DMS53 (cell line): ENCODE results near the gene C18orf32.
A peak's percentile ranks its signal among the peaks of the same experiment; 100 is the strongest.
"Not testable (repeated sequence)": the region's sequence is repeated elsewhere in the genome, so short reads cannot be mapped to it uniquely, and the experiment has no call there.

Source experiments
- DNase-seq: peaks from one replicate; lab custom pipeline; 2025; lab: John Stamatoyannopoulos, UW

Gene C18orf32

DNA sequence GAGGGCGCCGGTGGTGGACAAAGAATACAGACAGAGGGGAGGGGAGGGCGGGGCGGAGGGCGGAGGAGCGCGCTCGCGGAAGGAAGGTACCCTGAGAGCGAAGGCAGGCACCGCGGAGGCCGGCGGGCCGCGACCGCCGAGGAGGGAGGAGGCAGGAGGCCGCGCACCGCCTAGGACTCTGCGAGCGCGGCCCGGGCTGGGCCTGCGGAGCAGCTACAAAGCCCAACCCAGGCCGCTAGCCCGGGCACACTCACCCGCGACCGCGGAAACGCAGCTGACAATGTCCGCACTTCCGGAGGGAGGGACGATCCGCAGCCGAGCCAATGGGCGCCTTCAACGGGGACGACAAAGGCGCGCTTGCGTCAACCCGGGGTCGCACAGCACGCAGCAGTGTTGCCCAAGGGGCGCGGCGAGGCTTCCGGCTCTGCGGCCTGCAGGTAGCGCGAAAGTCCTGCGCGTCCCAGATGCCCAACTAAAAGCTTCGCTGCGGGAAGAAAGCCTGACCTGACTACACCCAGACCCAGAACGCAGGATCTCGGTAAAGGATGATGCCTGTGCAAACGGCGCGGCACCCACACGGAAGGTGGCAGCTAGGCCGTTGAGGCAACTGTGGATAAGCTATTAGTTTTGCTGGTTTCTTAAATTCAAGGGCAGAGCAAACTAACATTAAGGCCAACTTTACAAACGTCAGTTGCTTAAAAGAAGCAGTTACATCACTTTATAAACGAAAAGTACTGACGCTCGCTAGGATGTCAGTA, at the start of gene C18orf32:
Gene C18orf32, minus strand, starts transcription at position 282 of the 758 bp plus-strand sequence. CDS start 3,486 bp downstream, outside the sequence.
- peak; percentile 100 for DNase-seq

DNA sequence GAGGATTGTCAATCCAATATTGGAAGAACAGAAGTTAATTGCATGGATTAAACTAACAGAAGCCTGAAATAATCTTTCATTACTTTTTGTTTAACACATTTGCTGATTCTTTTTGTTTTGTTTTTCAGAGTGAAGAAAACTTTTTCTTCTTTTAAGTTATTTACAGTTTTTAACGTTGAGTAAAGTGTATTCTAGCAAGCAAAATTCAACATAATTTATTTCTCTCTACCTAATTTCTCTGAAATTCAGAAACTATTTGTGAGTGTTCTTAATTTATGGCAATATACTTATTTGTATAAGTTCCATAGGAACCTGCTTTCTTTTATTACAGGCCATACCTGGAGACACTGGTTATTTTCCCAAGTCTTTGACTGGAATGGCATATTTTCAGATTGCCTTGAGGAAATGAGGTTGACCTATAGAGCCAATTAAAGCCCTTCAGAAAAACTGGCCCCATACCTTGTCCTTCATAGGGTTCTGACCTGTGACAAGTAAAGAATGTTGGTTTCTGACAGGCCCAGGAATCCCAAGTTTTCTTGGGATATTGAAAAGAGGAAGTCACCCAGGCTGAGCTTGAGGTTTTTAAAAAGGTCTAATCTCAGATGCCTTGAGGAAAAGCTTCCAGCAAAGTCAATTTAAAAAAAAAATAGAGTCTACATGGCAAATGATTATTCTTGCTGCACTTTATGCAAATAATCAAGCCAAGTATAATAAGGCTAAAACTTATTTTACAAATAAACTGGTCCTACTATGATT, 48.0 kb upstream of the C18orf32 start:
- peak; percentile 24 for DNase-seq

DNA sequence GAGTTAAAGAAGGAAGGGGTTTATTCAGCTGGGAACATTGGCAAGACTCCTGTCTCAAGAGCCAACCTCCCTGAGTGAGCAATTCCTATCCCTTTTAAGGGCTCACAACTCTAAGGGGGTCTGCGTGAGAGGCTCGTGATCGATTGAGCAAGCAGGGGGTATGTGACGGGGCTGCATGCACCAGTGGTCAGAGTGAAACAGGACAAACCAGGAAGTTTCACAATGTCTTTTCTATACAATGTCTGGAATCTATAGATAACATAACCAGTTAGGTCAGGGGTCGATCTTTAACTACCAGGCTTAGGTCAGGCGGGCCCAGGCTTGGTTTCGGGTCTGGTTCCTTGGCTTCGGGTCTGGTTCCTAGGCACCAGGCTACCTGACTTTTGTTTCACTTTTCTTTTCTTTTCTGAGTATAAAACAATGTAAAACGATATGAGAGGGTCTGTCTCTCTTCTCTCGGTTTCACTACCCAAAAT, 44.7 kb upstream of the C18orf32 start:
- DNase-seq, result no peak

GRCh38 chr18:49529596-49529995, 42.6 kb upstream of the C18orf32 start:
- no peak for DNase-seq

DNA sequence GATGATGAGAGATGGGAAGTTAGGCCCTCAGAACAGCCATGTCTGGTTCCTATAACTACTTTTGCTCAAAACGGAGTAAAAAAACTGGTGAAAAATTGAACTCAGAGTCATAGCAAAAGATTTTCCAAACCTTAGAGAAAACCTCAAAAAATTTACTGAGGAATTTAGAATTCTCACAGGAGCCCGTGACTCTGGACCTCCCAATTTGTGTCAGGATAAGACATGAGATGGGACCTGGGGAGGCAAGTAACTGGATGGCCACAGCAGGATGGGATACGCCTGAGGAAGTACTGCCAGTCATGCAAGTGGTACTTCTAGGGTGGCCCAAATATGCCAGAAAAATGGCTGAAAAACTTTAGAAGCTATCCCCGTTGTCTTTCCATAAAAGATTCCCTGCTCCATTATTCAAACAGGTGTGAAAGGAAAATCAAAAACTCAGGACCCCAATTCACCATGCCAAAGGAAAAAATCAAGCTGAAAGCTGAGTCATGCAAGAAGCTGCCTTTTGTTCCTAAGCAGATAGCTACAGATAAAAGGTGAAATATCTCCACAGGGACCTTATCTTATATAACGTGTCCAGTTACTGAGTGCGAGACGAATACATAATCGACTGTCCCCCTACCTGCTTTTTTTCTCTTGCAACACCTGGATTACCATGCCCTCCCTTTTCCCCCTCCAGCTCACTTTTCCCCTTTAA, 40.7 kb upstream of the C18orf32 start:
- peak; percentile 31 for DNase-seq

- DNase-seq, result no peak
Observed at GRCh38 chr18:49525981-49526380, 38.9 kb upstream of the C18orf32 start.

- no peak for DNase-seq
Observed at GRCh38 chr18:49524951-49525350, 37.9 kb upstream of the C18orf32 start.

- DNase-seq, result no peak
Observed at GRCh38 chr18:49524349-49524748, 37.3 kb upstream of the C18orf32 start.

- not testable (repeated sequence) for DNase-seq
Observed at GRCh38 chr18:49523580-49524093, 36.6 kb upstream of the C18orf32 start.

DNA sequence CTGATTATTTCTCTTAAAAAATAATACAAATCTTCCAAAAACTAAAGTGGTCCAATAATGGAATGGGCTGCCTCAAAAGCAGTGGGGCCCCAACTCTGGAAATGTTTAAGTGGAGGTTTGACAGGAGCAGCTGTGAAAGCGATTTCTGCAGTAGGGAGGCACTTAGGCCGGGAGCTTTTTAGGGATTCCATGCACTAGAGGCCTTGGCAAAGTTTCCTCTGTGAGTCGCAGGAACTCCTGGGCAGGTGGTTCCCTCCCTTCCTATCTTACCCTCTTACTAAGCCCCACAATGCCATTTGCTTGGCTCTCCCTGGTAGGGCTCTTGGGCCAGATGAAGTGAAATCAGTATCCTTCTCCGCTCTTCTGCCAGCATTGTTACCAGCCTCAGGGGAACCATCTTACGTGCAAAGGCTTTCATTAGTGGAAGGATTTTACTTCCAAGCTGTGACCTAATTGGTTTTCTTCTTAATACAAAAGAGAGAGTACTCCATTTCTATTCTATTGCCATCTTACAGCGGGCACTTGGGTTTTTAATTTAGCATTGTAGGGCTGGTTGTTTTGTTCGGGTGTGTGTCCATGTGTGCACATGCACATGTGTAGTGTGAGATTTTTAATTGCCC, 34.3 kb upstream of the C18orf32 start:
- peak; percentile 60 for DNase-seq

DNA sequence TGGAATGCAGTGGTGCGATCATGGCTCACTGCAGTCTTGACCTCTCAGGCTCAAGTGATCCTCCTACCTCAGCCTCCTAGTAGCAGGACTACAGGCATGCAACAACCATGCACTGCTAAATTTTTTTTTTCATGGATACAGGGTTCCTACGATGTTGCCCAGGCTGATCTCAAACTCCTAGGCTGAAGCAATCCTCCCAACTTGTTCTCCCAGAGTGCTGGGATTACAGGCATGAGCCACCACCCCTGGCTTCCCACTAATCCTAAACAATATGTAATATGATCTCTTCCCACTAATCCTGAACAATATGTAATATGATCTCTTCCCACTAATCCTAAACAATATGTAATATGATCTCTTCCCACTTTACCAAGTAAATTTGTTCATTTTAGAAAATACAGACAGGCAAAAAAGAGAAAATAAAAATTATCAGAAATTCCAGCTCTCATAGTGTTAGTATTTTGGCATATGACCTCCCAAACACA, 33.7 kb upstream of the C18orf32 start:
- DNase-seq, result peak; percentile 90

DNA sequence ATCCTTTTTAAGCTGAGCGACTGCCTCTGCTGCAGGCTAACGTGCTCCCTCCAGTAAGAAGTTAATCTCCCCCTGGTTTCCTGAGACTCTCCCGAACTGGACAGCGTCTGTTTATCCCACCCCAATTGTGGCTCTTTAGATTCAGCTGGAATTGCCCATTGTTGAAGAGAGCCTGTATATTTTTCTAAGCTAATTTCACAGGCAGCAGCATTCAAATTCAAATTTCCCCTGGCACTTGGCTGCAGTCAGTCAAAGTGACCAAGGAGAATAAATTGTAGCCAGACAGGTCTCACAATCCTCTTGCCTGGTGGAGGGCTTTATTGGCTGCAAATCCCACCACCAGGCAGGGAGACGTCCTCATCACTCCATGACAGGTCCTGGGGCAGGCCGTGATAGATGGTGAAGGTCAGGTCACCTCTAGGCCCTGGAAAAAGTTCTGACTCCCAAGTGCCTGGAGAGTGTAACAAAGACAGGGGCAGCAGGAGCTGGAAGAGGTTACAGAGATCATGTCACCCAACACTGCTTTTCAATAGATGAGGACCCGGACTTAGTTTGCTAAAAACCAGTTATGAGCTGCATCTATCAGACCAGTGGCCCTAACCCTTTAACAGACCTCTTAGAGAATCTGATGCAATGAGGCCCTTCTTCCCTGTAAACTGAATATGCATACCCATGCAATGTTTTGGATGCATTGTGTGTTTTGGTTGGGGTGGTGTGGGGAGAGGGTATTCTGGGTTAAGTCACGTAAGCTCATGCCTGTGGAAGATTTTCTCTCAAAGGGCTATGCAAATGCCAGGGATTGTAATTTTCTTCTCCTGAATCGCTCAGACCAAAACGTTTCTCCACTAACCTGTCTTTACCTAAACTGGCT, 32.3 kb upstream of the C18orf32 start:
- DNase-seq, result no peak

DNA sequence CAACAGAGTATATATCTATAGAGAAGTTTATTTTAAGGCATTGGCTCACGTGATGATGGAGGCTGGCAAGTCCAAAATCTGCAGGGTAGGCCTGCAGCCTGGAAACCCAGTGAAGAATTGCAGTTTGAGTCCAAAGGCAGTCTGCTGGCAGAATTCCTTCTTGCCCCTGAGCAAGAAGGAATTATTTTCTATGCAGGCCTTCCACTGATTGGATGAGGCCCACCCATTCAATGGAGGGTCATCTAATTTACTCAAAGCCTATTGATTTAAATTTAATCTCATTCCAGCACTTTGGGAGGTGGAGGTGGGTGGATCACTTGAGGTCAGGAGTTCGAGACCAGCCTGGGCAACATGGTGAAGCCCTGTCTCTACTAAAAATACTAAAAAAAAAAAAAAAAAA, 30.4 kb upstream of the C18orf32 start:
- no peak for DNase-seq

DNA sequence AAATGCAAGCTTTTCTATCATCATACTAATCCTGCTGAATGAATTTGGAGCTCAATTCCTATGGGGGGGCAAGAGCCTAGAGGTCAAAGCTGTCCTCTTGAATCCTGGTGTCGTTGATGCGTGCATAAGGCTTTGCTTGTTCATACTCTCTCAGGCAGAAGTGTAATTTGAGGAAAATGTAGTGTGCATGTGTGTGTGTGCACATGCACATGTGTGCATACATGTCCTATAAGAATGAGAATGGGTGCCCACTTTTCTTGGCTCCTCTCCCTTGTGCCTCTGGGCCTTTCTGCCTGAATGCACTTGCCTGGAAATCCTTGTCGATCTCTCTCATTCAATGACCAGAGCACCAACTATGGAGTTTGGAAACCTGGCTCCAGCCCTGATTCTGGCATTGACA, 28.5 kb upstream of the C18orf32 start:
- no peak for DNase-seq

DNA sequence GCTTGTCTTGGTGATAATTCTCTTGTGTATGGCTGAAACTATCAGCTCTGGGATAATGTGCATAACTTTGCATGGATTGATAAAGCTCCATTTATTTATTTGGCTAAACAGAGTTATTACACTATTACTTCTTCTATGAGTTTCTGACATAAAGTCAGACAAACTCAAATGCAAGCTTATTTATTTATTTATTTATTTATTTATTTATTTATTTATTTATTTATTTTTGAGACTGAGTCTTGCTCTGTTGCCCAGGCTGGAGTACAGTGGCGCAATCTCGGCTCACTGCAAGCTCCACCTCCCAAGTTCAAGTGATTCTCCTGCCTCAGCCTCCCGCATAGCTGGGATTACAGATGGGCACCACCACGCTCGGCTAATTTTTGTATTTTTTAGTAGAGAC, 28.0 kb upstream of the C18orf32 start:
- DNase-seq, result not testable (repeated sequence)

GRCh38 chr18:49514577-49514976, 27.5 kb upstream of the C18orf32 start:
- no peak for DNase-seq

GRCh38 chr18:49512876-49513275, 25.8 kb upstream of the C18orf32 start:
- DNase-seq, result not testable (repeated sequence)

DNA sequence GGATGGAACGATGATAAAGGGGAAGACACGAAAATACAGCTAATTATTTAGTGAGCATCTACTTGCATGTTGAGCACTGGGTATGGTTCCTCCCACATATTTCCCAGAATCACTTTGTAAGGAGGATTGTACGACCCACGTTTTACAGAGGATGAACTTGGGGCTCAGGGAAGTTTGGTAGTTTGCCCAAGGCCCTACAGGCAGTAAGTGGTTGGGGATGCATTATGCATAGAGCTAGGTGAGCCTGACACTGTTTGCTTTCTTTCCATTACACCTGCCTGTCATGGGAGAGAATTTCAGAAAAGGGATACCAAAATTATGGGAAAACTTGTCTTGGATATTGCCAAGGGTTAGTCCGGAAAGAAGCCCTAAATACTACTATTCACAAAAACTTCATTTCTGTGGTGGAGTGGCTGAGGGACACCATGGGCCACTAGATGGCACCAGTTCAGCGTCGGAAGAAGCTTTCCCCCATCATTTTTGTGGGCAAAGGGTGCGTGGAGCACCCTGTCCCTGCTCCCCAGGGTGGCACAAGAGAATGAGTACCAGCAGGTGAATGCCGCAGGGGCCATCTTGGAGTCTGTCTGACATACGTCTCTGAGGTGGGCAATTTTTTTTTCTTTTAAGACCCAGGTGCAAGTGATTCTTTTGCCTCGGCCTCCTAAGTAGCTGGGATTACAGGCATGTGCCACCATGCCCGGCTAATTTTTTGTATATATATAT, 23.5 kb upstream of the C18orf32 start:
- peak; percentile 94 for DNase-seq

- not testable (repeated sequence) for DNase-seq
Observed at GRCh38 chr18:49506438-49506837, 19.4 kb upstream of the C18orf32 start.

DNA sequence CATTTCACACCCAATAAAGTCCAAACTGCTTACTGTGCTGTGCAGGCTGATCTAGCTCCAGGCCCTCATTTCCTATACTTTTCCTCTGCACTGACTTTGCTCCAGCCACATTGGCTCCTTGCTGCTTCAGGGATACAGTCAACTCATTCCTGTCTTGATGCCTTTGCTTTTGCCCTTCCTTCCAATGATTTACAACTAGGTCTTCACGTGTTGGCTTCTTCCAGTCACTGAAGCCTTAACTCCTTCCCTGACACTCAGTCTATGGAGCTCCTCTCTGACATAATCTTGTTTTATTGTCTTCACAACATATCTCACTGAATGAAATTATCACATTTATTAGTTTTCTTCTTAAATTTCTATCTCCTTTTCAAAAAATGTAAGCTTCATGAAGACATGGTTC, 16.9 kb upstream of the C18orf32 start:
- no peak for DNase-seq
